Stimulated activated CD4-positive, alpha-beta T cell treated with anti-CD3 and anti-CD28 coated beads, TNF-alpha, amount 100 ng/mL, for 24 hours (primary cell): ENCODE results near the gene EHD2.
A peak's percentile ranks its signal among the peaks of the same experiment; 100 is the strongest.
"Not testable (repeated sequence)": the region's sequence is repeated elsewhere in the genome, so short reads cannot be mapped to it uniquely, and the experiment has no call there.

Experiments
- DNase-seq, 3 experiments: peaks; one replicate each; pipeline ENCODE4 v3.0.0-alpha.2; 2020; ENCODE audit warnings: low read depth in 3 of 3

Gene EHD2

DNA sequence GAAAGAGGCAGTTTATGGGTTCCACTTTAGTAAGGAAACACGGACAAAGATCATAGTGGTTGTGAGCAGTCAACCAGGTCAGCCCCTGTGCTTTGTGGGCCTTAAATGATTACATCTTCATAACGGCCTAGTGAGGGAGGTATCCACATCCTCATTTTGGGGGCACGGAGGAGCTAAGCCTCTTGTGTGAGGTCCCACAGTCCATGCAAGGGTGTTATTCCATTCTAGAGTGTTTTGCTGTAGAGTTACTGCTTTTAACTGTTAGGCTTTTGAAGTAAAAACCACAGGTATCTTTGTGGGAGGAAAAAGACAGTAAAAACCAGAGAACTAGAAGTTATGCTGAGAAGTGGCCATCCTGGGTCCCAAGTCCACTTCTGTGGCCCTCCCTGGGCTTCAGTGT, 36.1 kb downstream of the EHD2 start:
- DNase-seq = no peak

DNA sequence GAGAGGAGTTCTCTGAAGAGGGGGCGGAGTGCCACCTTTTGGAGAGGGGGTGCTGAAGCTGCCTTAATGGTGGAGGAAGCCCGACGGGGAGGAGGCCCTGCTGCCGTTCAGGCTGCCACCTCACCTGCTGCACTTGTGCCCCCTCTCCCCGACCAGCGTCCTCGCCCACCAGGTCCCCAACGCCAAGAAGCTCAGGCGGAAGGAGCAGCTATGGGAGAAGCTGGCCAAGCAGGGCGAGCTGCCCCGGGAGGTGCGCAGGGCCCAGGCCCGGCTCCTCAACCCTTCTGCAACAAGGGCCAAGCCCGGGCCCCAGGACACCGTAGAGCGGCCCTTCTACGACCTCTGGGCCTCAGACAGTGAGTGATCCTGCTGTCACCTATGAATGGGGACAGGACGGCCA, 37.5 kb downstream of the EHD2 start:
- DNase-seq = no peak

DNA sequence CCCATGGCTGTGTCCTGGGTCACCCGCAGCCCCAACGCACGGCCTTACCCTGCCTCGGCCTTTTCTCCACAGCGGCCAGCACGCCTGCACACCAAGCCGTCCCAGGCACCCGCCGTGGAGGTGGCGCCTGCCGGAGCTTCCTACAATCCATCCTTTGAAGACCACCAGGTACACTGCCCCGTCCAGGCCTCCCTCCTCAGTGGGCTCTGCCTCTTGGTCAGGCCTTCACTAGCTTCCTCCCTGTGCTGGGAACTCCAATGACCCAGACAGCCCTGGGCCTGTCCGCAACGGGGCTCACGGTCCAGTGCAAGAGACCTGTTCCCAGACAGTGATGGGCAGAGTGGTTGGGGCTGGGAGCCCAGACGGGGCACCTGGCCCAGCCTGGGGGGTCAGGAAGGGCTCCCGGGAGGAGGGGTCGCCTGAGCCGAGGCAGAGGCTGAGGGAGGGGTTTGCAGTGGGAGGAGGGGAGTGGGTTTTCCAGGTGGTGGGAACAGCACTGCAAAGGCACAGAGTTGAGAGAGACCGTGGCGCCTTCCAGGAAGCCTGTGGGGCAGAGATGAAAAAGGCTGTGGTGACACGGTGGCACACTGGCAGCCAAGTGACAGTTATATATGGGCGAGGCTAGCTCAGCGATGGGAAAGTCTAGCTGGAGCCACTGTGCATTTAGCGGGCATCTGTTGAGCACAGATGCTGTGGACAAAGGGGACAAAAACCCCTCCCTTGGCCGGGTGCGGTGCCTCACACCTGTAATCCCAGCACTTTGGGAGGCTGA, 39.4 kb downstream of the EHD2 start:
- DNase-seq = no peak

DNA sequence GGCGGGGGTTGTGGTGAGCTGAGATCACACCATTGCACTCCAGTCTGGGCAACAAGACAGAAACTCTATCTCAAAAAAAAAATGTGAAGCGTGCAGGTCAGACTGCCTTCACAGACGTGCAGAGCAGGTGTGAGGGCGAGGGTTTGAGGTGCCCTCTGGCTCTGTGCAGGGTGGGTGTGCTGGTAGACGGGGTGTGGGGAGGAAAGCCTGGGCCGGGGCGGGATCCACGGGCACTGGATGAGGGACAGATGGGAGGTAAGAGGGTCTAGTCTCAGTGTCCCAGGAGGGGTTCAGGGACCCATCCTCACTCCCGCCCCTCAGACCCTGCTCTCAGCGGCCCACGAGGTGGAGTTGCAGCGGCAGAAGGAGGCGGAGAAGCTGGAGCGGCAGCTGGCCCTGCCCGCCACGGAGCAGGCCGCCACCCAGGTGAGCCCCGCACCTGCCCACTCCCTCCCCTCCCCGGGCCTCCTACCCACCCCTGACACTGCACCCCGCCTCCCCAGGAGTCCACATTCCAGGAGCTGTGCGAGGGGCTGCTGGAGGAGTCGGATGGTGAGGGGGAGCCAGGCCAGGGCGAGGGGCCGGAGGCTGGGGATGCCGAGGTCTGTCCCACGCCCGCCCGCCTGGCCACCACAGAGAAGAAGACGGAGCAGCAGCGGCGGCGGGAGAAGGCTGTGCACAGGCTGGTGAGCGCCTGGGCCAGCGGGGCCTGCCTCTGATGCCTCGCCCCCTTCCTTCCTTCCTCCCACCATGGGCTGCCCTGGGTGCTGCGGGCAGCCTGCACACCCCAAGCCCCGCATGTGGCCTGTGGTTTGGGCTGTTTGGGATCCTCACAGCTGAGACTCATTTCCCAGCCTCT, 41.2 kb downstream of the EHD2 start:
- no peak for DNase-seq

DNA sequence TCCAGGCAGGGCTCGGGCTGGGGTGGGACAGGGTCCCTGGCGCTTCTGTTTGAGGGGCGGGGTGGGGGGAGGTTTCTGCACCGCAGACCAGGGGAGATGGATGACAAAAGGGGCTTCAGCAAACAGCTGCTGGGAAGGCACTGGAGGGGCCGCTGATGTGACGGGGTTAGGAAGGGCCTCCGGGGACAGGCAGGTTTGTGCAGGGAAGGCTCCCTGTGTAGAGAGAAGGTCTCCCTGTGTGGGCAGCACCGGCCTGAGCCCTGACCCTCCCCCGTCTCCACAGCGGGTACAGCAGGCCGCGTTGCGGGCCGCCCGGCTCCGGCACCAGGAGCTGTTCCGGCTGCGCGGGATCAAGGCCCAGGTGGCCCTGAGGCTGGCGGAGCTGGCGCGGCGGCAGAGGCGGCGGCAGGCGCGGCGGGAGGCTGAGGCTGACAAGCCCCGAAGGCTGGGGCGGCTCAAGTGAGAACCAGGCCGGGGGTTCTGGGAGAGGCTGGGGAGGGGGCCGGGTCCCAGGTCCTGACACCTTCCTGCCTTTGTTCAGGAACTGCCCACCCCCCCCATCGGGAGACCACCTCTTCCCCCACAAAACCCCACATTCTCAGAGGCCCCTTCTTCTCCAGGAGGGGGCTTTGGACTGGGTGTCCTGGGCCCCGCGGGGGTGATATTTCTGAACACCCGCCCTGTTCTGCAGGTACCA, 42.0 kb downstream of the EHD2 start:
- DNase-seq = no peak

DNA sequence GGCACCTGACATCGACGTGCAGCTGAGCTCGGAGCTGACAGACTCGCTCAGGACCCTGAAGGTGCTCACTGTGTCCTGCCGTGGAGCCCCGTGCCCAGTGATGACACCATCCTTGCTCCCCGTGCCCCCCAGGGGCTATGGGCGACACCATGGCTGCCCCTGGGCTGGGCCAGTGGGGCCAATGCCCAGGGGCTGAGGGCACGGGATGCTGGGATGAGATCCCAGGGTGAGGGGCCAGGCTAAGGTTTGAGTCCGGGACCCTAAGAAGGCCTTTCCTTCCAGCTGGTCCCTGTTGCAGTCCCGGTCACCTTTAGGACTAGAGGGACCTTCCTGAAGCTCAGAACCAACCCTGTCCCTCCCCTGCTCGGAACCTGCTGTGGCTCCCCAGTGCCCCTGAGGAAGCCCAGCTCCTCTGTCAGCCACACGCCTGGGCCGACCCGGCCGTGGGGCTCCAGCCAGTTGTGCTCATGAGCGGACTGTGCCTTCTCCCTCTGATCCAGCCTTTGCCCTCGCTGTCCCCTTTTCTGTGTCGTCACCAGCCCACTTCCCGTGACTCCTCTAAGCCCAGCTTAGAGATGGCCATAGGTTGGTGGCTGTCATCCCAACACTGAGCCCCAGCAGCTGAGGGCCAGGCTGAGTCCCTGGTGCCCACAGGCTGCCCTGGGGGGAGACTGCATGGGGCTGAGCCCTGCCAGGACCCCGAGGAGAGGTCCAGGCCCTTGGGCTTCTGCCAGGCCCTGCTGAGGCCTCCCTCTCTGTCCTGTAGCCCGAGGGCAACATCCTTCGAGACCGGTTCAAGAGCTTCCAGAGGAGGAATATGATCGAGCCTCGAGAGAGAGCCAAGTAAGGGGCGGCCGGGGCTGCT, 42.8 kb downstream of the EHD2 start:
- no peak for DNase-seq

DNA sequence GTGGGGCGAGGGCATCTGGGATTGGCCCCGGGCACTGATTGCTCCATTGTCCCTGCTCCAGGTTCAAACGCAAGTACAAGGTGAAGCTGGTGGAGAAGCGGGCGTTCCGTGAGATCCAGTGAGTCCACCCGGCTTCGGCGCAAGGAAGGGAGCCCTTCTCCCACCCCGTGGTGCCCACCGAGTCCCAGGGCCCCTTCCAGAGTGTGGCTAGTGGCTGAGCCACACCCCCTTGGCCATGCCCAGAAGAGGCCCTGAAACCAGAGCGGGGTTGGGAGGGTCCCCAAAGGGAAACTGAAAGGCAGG, 43.4 kb downstream of the EHD2 start:
- no peak for DNase-seq

DNA sequence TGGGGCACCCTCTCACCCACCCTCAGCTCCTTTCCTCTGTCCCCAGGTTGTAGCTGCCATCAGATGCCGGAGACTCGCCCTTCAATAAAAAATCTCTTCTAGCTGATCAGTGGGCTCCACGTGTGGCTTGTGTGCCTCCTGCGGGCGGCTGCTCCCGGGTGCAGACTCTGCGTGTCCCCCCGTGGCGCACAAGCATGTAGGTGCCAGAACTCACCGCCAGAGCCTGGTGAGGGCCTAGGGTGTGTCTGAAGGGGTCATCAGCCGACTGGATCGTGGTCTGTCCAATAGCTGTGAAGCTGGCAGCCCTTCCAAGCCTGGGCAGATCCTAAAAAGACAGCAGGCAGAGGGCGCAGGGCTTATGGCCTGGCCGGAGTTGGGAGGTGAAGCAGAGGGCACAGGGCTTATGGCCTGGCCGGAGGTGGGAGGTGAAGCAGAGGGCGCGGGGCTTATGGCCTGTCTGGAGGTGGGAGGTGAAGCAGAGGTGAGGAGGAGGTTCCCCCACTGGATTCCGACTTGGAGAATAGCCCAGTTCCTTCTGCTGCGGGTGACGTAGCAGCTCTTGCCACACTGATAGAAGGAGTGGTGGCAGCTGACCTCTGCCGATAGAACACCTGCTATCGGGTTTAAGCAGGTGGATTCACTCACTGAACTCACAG, 43.9 kb downstream of the EHD2 start:
- DNase-seq = no peak

DNA sequence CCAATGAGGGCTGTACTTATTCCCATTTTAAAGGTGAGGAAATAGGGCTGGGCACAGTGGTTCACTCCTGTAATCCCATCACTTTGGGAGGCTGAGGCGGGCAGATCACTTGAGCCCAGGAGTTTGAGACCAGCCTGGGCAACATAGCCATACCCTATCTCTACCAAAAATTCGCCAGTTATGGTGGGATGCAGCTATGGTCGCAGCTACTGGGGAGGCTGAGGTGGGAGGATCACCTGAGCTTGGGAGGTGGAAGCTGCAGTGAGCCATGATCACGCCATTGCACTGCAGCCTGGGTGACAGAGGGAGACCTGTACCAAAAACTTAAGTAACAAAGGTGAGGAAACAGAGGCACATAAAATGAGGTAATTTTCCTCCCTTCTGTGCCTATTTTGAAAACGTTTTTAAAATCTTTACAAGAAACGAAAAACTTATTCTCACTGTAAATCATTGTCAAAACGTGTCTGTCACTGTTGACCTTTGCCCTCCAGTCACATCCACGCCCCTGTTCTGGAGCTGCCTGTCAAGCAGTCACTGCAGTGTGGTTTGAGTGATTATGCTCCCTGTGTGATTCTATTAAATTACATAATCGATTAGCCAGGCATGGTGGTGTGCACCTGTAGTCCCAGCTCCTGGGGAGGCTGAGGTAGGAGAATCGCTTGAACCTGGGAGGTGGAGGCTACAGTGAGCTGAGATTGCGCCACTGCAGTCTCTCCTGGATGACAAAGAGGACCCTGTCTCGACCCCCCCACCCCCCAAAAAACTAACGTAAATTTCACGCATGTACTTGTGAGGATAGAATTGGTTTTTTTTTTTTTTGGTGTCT, 44.6 kb downstream of the EHD2 start:
- DNase-seq = no peak

DNA sequence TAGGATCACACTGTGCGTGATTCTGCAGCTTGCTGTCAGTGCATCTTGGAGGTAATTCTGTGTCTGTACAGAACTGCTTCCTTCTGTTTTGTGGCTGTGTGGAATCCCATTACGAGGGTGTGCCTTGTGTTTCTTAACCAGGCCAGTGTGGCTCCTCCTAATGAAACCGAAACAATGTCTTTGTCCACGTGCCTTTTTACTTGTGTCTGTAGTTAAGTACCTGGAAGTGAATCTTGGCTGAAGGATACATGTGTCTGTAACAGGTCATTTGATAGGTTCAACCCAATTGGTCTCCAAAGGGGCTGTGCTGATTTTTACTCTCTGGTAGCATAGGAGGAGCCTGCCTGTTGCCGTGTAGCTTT, 45.2 kb downstream of the EHD2 start:
- DNase-seq = no peak

DNA sequence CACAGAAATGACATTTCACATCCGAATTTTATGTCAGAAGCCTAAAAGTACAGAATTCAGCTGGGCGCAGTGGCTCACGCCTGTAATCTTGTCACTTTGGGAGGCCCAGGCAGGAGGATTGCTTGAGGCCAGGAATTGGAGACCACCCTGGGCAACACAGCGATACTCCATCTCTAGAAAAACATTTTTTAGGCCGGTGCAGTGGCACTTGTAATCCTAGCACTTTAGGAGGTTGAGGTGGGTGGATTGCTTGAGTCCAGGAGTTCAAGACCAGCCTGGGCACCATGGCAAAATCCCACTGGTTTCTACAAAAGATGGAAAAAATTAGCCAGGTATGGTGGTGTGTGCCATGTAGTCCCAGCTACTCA, 47.4 kb downstream of the EHD2 start:
- no peak for DNase-seq

DNA sequence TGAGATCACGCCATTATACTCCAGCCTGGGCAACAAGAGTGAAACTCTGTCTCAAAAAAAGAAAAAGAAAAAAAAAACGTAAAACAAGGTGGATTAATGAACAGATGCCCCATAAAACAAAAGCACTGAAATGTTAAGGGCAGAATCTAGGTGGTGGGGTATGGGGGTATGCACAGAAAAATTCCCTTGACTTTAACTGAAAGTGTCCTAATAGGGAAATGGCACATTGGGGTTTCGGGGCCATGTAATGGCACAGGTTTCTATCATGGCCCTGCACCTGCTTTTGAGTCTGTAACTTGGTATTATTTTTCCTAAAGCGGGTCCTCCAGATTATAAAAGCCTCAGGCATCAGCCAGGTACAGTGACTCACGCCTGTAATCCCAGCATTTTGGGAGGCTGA, 48.3 kb downstream of the EHD2 start:
- DNase-seq = no peak

DNA sequence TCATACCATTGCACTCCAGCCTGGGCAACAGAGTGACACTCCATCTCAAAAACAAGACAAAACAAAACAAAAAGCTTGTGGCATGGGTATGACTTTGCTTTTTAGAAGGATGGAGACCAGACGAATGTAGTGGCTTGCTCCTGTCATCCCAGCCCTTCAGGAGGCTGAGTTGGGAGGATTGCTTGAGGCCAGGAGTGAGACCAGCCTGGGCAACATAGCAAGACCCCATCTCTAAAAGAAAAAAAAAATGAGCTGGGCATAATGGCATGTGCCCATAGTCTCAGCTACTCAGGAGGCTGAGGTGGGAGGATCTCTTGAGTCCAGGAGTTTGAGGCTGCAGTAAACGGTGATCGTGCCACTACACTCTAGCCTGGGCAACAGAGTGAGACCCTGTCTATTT, 48.9 kb downstream of the EHD2 start:
- no peak for DNase-seq

DNA sequence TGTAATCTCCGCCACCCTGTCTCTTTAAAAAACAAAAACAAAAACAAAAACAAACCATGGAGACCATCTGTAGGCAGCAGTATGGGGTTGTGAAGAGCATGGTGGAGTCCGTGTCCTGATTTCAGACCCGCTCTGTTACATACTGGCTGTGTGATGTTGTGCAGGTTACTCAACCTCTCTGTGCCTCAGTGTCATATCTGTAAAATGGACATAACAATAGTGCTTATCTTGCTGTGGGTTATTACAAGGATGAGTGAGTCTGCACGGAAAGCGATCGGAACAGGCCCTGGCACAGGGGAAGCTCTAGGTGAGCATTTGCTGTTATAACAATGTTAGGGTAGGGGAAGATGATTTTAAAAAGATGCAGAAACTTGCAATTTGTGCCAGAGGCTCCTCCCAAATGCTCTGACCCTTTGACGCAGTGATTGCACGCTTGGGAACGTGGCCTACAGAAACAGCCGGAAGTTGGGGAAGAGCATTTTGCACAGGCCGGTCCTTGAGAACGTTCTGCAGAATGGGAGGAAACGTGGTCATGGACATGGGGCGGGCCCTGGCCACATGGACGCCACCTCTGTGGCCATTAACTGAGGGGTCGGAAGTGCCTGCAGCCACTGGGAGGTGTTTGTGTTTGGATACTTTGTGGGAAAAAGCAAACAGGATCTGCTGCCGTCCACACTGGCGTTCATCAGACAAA, 49.5 kb downstream of the EHD2 start:
- DNase-seq = no peak

DNA sequence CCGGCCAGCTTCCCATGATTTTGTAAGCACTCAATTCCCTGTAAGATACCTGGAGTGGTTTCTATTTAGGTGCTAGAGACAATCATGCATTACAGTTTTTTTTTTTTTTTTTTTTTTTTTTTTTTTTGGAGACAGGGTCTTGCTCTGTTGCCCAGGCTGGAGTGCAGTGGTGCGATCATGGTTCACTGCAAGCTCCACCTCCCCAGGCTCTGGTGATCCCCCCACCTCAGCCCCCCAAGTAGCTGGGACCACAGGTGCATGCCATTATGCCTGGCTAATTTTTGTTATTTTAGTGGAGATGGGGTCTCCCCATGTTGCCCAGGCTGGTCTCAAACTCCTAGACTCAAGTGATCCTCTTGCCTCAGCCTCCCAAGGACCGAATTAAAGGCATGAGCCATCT, 51.5 kb downstream of the EHD2 start:
- not testable (repeated sequence) for DNase-seq

DNA sequence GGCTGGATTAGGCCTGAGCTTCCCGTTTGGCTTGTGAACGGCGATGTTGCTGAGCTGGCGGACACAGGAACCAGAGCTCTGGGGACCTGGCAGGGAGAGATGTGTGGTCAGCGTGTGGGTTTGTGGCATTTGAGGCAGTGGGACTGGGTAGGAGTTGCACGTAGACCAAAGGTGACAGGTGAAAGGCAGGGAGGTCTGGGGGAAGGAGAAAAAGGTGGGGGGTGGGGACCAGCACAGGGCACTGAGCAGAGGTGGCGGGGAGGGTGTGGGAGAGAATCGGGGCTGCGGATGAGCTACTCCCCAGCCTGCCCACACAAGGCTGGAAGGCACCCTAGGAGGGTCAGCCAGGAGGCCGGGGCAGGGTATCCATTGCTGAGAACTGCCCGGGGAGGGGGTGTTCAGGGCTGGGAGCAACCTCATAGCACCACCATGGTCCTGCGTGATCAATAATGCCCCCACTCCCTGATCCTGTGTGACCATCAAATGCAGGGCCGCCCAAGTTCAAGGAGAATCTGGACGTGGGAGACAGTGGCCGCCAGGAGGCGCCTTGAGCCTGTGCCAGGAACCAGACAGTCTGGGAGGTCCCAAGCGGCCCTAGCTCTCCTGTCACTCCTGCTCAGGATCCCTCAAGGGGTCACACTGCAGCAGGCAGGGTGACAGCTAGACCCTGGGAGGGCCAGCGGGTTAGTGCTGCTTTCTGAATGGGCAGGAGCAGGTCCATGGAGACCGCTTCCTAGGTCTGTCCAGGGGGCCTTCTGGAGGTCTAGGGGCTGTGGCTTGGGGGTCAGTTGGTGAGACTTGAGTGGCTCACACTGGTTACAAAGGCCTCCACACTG, 52.5 kb downstream of the EHD2 start:
- peak in 1 of 3 experiments; percentile 27 for DNase-seq

DNA sequence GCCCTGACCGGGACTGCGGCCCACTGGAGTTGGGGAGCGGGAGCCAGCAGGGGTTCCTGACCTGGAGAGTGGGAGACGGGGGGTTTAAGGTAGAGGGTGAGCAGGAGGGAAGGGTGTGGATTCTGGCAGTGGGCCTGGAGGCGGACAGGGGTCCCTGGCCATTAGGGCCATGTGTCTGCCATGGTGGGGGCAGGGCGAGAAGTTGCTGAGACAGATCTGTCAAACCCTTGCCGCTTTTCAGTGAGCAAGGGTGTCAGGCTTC, 53.1 kb downstream of the EHD2 start:
- DNase-seq = no peak

DNA sequence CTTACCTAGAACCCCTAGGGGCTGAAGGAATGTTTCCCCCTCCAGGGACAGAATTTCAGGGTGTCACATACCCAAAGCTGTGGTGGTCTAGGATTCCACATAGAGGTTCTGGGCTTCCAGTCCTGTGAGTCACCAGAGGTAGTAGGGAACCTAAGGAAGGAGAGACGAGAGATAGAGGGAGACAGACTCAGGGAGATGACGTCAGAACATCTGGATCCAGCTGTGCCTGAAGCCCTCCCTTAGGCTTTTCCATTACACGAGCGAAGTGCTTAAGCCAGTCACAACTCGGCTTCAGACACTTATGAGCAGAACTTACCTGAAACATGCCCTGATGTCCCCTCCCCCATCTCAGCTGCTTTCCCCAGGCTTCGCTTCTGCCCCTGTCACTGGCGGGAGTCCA, 53.4 kb downstream of the EHD2 start:
- DNase-seq = no peak

DNA sequence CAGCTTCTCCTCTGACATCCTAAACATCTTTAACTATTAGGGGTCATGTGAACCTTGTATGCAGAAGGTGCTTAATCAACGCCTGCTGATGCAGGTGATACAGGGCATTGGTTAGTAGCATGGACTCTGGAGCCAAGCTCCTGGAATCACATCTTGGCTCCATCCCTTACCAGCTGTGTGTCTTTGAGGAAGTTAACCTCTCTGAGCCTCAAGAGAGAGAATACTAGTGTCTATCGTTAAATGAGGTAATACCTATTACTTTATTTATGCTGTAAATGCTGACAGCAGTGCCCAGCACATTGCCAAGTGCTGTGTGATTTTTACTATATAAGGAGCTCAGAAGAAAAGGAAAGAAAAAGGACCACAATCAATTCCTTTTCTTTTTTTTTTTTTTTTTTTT, 54.1 kb downstream of the EHD2 start:
- no peak for DNase-seq
